BLaER1 treated with 17β-estradiol and CSF1 and Interleukin-3, amounts not matched to agents 10 nM and 100 nM (cell line): ENCODE data around the gene HSD11B1L.
A peak's percentile ranks its signal among the peaks of the same experiment; 100 is the strongest.

Experiments used
- H3K27ac ChIP-seq, 11 experiments: shearing (Covaris generic); formaldehyde crosslinking; 2 replicates each; pipeline ENCODE4 v1.8.1; 2022
- H3K27me3 ChIP-seq, 11 experiments: shearing (Covaris generic); formaldehyde crosslinking; 2 replicates each; pipeline ENCODE4 v1.8.1; 2022
- H3K36me3 ChIP-seq, 11 experiments: shearing (Covaris generic); formaldehyde crosslinking; 2 replicates each; pipeline ENCODE4 v1.8.1; 2022
- H3K4me1 ChIP-seq, 10 experiments: shearing (Covaris generic); formaldehyde crosslinking; 2 replicates each; pipeline ENCODE4 v1.8.1; 2022
- H3K4me2 ChIP-seq, 11 experiments: shearing (Covaris generic); formaldehyde crosslinking; 2 replicates each; pipeline ENCODE4 v1.8.1; 2022
- H3K4me3 ChIP-seq, 10 experiments: shearing (Covaris generic); formaldehyde crosslinking; 2 replicates each; pipeline ENCODE4 v1.8.1; 2022
- H3K9ac ChIP-seq, 11 experiments: shearing (Covaris generic); formaldehyde crosslinking; 2 replicates each; pipeline ENCODE4 v1.8.1; 2022
- H3K9me3 ChIP-seq, 11 experiments: shearing (Covaris generic); formaldehyde crosslinking; replicated peaks in 1 of 11; 2 replicates each; pipeline ENCODE4 v1.8.1; 2022
- H4K20me1 ChIP-seq, 11 experiments: shearing (Covaris generic); formaldehyde crosslinking; 2 replicates each; pipeline ENCODE4 v1.8.1; 2022
- Cebpa-rat ChIP-seq, 11 experiments: shearing (Covaris generic); IDR thresholded peaks; 2 replicates each; pipeline ENCODE4 v1.8.1; 2022

Gene HSD11B1L

DNA sequence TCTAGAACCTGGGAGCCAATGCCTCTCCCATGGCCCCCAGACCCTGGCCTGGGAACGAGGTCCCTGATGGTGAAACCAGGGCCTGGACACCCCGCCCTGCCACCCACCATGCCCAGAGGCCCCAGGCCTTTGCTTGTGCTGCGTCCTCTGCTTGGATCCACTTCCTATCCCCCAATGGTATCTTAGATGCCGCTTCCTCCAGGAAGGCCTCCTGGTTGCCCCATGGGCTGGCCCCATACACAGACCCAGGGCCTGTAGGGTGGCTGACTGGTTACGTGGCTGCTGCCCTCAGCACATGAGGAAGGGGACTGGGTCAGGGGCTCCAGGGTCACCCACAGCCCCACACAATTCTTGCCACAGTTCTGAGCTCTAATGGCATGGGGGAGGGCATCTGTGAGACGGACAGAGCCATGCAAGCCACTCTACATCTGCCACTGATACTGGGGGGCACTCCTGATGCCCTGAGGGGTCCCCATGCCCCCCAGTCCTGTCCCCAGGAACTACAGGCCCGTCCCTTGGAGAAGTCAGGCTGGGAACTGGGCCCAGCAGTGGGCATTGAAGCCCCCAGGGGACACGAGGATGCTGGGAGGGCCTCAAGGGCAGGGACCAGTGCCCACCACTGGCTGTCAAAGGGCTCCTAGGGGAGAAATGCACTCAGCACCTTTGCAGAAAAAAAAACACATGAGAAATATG is 14.3 kb downstream of the HSD11B1L start:
- Histone ChIP-seq H3K27me3 (no peaks in the 10 kb centered on the region), H3K9me3 (no peaks in the 10 kb centered on the region), H3K27ac (no peak overlapping the region), H3K4me2 (no peak overlapping the region), H4K20me1 (peaks cover 97 to 100% (median 99%) of the 10 kb centered on the region in 11 experiments), H3K4me3 (no peak overlapping the region), H3K9ac (peak overlapping the region in 1 of 11 experiments; percentile 32; a peak in 1 of 22 replicates), H3K36me3 (peaks cover 72 to 90% (median 87%) of the 10 kb centered on the region in 11 experiments), H3K4me1 (peaks cover 24 to 48% (median 35%) of the 10 kb centered on the region in 10 experiments)
- no peak for TF ChIP-seq Cebpa-rat (IDR thresholded peaks at IDR 0.05)

DNA sequence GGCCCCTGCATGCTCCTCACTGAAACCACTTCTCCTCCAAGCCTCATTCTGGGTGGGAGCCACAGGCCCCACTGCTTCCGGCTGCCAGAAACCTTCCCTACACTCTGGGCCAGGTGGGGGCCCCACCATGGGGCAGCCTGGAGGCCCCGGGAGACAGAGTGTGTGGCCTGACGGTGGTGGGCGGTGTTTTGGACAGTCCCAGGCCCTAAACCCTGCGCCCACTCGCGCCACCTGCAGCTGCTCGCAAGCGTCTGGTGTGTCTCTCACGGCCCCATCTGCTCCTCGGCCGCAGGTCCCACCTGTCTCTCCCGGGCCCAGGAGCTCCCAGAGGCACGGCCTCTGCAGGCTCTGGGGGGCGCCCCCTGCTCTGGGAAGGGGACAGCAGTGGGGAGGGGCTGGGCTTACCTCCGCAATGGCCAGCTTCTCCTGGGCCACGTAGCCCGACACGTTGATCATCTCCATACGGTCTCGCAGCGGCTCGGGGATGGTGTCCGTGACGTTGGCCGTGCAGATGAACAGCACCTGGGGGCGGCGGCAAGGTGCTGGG is 14.9 kb downstream of the HSD11B1L start:
- Histone ChIP-seq H3K4me3 (no peak overlapping the region), H3K4me2 (no peak overlapping the region), H3K27me3 (no peaks in the 10 kb centered on the region), H3K4me1 (peaks cover 24 to 48% (median 40%) of the 10 kb centered on the region in 10 experiments), H3K27ac (no peak overlapping the region), H3K9me3 (no peaks in the 10 kb centered on the region), H3K9ac (peak overlapping the region in 1 of 11 experiments; percentile 32; a peak in 1 of 22 replicates), H3K36me3 (peaks cover 79 to 95% (median 93%) of the 10 kb centered on the region in 11 experiments), H4K20me1 (peaks cover 99 to 100% (median 100%) of the 10 kb centered on the region in 11 experiments)
- no peak for TF ChIP-seq Cebpa-rat (IDR thresholded peaks at IDR 0.05)

DNA sequence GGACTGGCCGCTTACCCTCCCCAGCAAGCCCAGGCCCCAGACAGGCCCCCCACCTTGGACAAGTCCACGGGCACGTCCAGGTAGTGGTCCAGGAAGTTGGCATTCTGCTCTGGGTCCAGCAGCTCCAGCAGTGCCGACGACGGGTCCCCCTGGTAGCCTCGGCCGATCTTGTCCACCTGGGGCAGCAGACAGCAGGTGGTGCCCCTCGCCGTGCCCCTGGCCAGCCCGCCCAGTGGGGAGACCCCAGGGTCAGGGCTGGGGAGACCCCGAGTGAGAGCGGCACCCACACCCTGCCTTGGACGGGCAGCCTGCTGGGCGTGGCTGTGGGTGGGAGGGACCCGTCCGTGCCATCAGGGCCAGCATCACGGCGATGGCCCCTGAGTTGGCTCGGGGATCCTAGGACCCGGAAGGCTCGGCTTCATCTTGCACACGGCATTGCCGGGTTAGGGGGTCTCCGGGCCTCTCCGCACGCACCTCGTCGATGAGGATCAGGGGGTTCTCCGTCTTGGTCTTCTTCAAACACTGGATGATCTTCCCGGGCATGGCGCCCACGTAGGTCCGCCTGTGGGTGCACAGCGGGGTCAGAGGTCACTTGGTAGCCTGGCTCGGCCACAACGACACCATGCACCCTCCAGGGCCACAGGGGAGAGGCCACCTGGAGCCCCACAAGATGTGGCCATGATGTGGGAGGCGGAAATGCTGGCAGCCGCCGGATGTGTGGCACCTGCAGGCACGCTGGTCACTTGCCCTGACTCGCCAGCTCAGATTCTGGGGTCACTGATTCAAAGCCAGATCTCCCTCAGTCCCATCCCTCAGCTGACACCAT is 15.6 kb downstream of the HSD11B1L start:
- H3K27me3 ChIP-seq = no peaks in the 10 kb centered on the region
- H3K4me2 ChIP-seq = no peak overlapping the region
- TF ChIP-seq Cebpa-rat (IDR thresholded peaks at IDR 0.05) = no peak
- H3K9ac ChIP-seq = no peak overlapping the region; a peak in 1 of 22 replicates
- peaks cover 24 to 49% (median 42%) of the 10 kb centered on the region in 10 experiments for H3K4me1 ChIP-seq
- H4K20me1 ChIP-seq = peaks cover 92 to 100% (median 98%) of the 10 kb centered on the region in 11 experiments
- H3K4me3 ChIP-seq = no peak overlapping the region
- H3K9me3 ChIP-seq = peaks cover 0 to 5% (median 0%) of the 10 kb centered on the region in 11 experiments; a peak in 3 of 22 replicates
- no peak overlapping the region for H3K27ac ChIP-seq
- H3K36me3 ChIP-seq = peaks cover 79 to 95% (median 93%) of the 10 kb centered on the region in 11 experiments

DNA sequence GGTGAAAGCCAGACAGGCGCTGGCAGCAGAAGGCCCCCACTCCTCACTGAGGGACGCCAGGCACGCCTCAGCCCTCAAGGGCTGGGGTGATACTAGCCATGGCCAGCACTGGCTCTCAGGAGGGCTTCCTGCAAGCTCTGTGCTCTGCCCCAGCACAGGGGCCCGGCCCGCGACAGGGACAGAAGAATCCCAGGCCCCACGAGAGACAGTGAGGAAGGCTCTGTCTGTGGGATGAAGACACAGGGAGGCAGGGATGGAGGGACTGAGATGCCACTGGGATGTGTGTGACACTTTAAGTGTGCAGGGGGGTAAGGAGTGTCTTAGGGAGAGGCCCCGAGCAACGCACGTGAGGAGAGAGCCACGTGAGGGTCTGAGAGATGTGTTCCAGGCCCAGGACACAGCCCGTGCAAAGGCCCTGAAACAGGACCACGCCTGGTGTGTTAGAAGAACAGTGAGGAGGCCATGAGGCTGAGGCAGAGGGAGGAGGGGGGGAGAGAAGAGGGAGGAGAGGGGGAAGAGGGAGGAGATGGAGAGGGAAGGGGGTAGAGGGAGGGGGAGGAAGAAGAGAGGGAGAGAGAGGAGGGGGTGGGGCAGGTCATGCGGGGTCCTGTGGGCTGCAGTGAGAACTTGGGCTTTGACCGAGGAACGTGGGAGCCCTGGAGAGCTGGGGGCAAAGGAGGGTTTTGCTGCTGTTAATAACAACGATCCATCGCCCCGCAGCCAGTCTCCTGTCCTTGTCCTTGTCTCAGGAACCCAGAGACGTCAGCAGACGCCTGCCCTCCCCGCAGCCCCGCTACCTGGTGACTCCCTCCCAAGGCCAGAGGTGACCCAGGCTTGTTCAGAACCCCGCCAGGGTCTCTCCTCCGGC is 16.4 kb downstream of the HSD11B1L start:
- Histone ChIP-seq H3K27me3 (no peaks in the 10 kb centered on the region), H3K27ac (no peak overlapping the region), H3K36me3 (peaks cover 72 to 95% (median 90%) of the 10 kb centered on the region in 11 experiments), H4K20me1 (peaks cover 84 to 93% (median 90%) of the 10 kb centered on the region in 11 experiments), H3K9me3 (peaks cover 0 to 13% (median 0%) of the 10 kb centered on the region in 11 experiments; a peak in 4 of 22 replicates), H3K4me3 (no peak overlapping the region), H3K9ac (no peak overlapping the region), H3K4me2 (no peak overlapping the region), H3K4me1 (peaks cover 16 to 42% (median 35%) of the 10 kb centered on the region in 10 experiments; a peak in 19 of 20 replicates)
- TF ChIP-seq Cebpa-rat (IDR thresholded peaks at IDR 0.05) = no peak

DNA sequence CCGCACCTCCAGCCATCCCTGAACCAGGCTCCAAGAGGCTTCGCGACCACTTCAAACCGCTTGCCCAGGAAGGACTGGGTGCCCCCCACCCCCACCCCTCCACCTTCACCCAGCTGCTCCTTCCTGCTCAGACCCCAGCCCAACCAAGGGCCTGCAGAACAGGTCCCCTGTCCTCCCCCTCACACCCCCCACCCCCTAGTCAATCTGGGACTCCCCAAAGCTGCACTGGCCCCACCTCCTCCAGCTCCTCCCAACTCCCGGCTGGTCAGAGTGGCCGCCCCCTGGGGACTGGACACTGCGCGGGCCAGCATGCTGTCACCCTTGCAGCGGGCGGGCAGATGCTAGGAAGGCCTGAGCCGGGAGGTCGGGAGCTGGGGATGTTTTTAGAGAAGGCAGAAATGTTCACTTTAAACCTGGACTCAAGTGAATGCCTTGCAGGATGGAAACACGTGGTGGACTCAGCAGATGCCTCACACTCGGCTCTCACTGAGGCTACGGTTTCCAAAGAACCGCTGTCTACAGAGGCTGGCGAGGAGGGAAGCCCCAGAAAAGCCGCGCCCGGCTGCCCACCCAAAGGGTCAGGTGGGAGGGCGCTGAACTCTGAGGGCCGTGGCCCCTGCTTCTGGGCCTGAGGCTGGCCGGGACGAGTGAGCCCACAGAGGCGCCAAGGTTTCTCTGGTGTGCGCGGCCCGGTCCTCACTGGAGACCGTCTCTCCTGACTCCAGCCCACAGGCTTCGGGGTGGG is 17.2 kb downstream of the HSD11B1L start:
- Histone ChIP-seq H3K36me3 (peaks cover 66 to 92% (median 84%) of the 10 kb centered on the region in 11 experiments), H3K27me3 (no peaks in the 10 kb centered on the region), H3K4me1 (peaks cover 8 to 34% (median 30%) of the 10 kb centered on the region in 10 experiments; a peak in 18 of 20 replicates), H3K9ac (peak overlapping the region in 5 of 11 experiments; percentile 1 to 46 (median 24); a peak in 8 of 22 replicates), H4K20me1 (peaks cover 76 to 86% (median 81%) of the 10 kb centered on the region in 11 experiments), H3K4me2 (peak overlapping the region in 6 of 11 experiments; percentile 51 to 66 (median 59); a peak in 9 of 22 replicates), H3K4me3 (no peak overlapping the region), H3K27ac (peak overlapping the region in 4 of 11 experiments; percentile 9 to 56 (median 24); a peak in 3 of 22 replicates), H3K9me3 (peaks cover 0 to 14% (median 1%) of the 10 kb centered on the region in 11 experiments; a peak in 9 of 22 replicates)
- no peak for TF ChIP-seq Cebpa-rat (IDR thresholded peaks at IDR 0.05)

DNA sequence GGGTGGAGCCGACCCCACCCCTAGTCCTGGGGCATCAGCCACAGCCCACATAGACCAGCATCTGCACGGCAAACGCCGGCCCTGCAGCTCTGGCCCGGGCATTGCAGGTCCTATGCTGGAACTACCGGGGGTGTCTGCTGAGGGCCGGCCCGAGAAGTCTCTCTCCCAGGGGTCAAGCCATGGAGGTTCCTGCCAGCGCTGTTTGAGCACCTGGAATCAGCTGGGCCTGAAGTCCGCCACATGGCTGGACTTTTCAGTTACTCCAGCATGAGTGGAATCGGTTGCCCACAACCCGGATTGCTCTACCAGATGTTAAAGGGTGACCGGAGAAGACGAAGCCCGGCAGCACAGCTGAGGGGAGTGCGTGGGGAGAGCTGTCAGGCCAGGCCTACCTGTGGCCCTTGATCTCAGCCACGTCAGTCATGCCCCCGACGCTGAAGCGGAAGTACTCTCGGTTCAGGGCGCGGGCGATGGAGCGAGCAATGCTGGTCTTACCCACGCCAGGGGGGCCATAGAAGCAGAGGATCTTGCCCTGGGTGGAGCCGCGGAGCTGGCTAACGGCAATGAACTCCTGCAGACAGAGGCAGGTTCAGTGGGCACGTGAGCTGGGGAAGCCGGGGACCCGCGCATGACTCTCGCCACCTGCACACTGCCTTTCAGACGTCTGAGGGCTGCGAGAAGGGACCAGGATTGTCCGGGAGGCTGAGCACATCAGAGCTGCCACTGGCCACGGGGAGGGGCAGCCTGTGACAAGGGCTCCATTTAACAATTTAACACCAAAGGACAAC is 18.0 kb downstream of the HSD11B1L start:
- peaks cover 74 to 86% (median 80%) of the 10 kb centered on the region in 11 experiments for H4K20me1 ChIP-seq

More for the DNA sequence above, 18.0 kb downstream of the HSD11B1L start:
- no peak overlapping the region for H3K4me3 ChIP-seq
- peaks cover 0 to 22% (median 8%) of the 10 kb centered on the region in 11 experiments; a peak in 12 of 22 replicates for H3K9me3 ChIP-seq
- peak overlapping the region; percentile 1 to 66 (median 56); a peak in 20 of 22 replicates for H3K4me2 ChIP-seq
- H3K27me3 ChIP-seq = no peaks in the 10 kb centered on the region
- H3K27ac ChIP-seq = peak overlapping the region in 5 of 11 experiments; percentile 9 to 56 (median 14); a peak in 8 of 22 replicates
- peaks cover 66 to 92% (median 84%) of the 10 kb centered on the region in 11 experiments for H3K36me3 ChIP-seq
- TF ChIP-seq Cebpa-rat (IDR thresholded peaks at IDR 0.05) = no peak
- peak overlapping the region in 8 of 11 experiments; percentile 1 to 46 (median 28); a peak in 13 of 22 replicates for H3K9ac ChIP-seq
- peaks cover 5 to 30% (median 26%) of the 10 kb centered on the region in 10 experiments; a peak in 18 of 20 replicates for H3K4me1 ChIP-seq
